MCF 10A (cell line): ENCODE data around the gene TMEM219. TPM values are rescaled to one million over a fixed set of nuclear protein-coding genes. Genes with fewer than 3 reads are reported as not detected.
"Not testable (repeated sequence)": the region's sequence is repeated elsewhere in the genome, so short reads cannot be mapped to it uniquely, and the experiment has no call there.

Experiments used
- BruUV-seq: library from RNA; stranded (reverse); fragments of 400-500 nt; replicated peaks from 2 replicates; lab custom pipeline; 2021; lab: Mats Ljungman, UMichigan
- CTCF ChIA-PET: fragments of 300-600 bp; sonication (Branson Sonifier 250); formaldehyde crosslinking; extraction: SDS; loops from one replicate; lab custom pipeline; 2021; ENCODE audit warnings: antibody characterized with exemption, inconsistent platforms; lab: Yijun Ruan, JAX
- POLR2A ChIA-PET: fragments of 300-600, 350-650 bp; sonication (Branson Sonifier 250); formaldehyde crosslinking; extraction: SDS; loops from one replicate; lab custom pipeline; 2020; ENCODE audit warnings: antibody characterized with exemption, inconsistent platforms; lab: Yijun Ruan, JAX
- DNase-seq: peaks from one replicate; pipeline ENCODE4 v3.0.0-alpha.2; 2018; ENCODE audit not compliant: unreplicated experiment
- H3K27ac Mint-ChIP-seq: one replicate; pipeline ENCODE4 v1.8.0; 2022; ENCODE audit warnings: mild to moderate bottlenecking, low read depth, mixed read lengths; ENCODE audit not compliant: unreplicated experiment
- H3K27me3 Mint-ChIP-seq: one replicate; pipeline ENCODE4 v1.8.0; 2022; ENCODE audit warnings: mixed read lengths; ENCODE audit not compliant: insufficient read depth, unreplicated experiment
- H3K36me3 Mint-ChIP-seq: one replicate; pipeline ENCODE4 v1.8.0; 2022; ENCODE audit warnings: mild to moderate bottlenecking, moderate library complexity, mixed read lengths; ENCODE audit not compliant: insufficient read depth, unreplicated experiment
- H3K4me1 Mint-ChIP-seq: one replicate; pipeline ENCODE4 v1.8.0; 2022; ENCODE audit warnings: mixed read lengths; ENCODE audit not compliant: insufficient read depth, unreplicated experiment
- H3K4me3 Mint-ChIP-seq: one replicate; pipeline ENCODE4 v1.8.0; 2022; ENCODE audit warnings: mild to moderate bottlenecking, moderate library complexity, mixed read lengths; ENCODE audit not compliant: unreplicated experiment
- H3K9me3 Mint-ChIP-seq: one replicate; pipeline ENCODE4 v1.8.0; 2022; ENCODE audit warnings: mixed read lengths; ENCODE audit not compliant: unreplicated experiment
- CTCF ChIP-seq: fragments of 200-600 bp; IDR thresholded peaks from one replicate; pipeline ENCODE4 v1.8.0; 2022; ENCODE audit warnings: antibody characterized with exemption, mild to moderate bottlenecking; ENCODE audit not compliant: unreplicated experiment
- intact Hi-C: fragments of 100-400 bp; cut with micrococcal nuclease; formaldehyde crosslinking; loops from 2 replicates; pipeline ENCODE4 v1.14.1; 2022
- total RNA-seq: library from RNA; stranded (reverse); gene quantifications from 2 replicates; pipeline ENCODE4 v1.2.3, GENCODE V29; 2022

TMEM219 gene
- total RNA-seq, 1 experiment from 2014 or later, result 62.1 TPM

DNA sequence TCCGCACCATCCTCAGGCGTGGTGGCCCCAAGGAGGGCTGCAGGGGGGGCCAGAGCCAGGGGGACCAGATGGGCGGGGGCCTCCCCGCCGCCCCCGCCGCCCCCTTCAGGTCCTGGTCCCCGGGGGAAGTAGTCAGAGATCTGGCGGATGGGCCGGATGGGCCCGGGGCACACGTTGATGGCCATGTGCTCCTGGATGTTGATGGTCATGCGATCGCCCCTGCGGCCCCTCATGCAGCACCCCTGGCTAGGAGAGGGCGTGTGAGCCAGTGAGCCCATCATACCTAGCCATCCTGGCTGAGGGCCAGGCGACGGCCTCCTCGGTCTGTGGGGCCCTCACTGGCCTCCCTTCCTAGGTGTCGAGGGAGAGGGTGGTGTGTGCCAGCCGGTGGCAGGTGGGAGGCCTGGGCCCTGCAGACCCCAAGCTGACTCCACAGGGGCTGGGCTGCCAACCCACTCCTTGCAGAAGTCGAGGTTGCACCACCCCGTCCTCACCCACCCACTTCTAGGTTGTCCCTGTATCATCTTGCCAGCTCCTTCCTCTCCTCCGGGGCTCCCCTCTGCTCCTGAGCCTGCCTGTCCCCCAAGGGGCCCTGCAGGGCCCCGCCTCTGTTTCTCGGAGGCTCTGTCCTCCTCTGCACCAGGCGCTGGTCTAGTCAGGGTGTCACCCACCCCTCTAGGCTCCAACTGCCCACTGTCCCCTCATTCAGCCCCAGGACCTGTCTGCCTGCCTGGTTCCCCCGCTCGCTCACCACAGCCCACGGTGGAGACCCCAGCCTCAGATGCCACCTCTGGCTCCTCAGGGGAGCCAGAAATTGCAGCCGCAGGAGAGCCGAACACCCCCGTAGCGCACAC, 48.3 kb downstream of the TMEM219 start:
- CTCF ChIA-PET, result no interaction called here
- Mint-ChIP-seq H3K4me3 (no peak overlapping the region), H3K27ac (no peak overlapping the region), H3K9me3 (no peaks in the 10 kb centered on the region), H3K4me1 (no peaks in the 10 kb centered on the region), H3K27me3 (peaks cover 27% of the 10 kb centered on the region), H3K36me3 (no peaks in the 10 kb centered on the region)
- no peak for DNase-seq
- no TSS peak for BruUV-seq
- TF ChIP-seq CTCF, result no peak
- POLR2A ChIA-PET, result no interaction called here
- intact Hi-C loops, result no loop called here

DNA sequence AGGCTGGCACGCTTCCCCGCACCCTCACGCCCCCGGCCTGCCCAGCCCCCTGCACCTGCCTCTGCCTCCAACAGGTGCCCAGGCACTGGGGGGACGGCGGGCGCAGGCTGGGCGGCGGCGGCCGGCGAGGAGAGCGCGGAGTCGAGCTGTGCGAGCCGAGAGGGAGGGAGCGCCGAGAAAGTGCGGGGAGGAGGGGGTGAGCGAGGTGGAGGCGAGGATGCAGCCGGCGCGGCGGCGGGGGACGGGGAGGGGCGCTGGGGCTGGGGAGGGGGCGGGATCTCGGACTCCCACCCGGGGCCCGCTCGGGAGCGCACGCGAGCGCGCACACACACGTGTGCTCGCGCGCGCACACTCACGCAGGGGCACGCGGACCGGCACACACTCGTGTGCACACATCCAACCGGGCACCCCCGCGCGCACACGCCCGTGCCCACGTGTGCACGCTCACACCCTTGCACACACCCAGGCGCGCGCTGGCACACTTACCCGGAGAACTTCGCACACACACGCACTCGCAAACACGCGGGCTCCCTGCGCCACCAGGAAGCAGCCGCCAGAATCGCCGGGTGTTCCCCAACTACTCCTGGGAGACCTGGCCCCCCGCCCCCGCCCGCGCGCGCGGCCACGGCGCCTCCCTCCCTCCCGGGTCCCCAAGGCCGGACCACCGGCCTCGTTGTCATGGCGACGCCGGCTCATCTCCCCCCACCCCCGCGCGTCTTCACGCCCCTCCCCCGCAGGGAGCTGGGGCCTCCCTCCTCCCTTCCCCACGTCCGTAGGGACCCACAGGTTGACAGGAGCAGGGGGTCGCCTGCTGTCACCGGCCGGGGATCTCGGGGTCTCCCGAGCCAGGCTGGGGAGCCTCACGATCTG, 49.2 kb downstream of the TMEM219 start, which contains the start of gene DOC2A:
TSS of gene DOC2A (minus strand) at position 184 of the 870 bp plus-strand sequence. CDS start 805 bp downstream, outside the sequence.
- peaks cover 6% of the 10 kb centered on the region for H3K36me3 Mint-ChIP-seq
- no TSS peak for BruUV-seq
- CTCF ChIA-PET, result no interaction called here
- no peaks in the 10 kb centered on the region for H3K9me3 Mint-ChIP-seq
- H3K27me3 Mint-ChIP-seq, result peaks cover 27% of the 10 kb centered on the region
- no peaks in the 10 kb centered on the region for H3K4me1 Mint-ChIP-seq
- peak within 1 kb of the TSS; percentile 48 for H3K4me3 Mint-ChIP-seq
- no peak for TF ChIP-seq CTCF
- DNase-seq, result no peak
- H3K27ac Mint-ChIP-seq, result no peak within 1 kb of the TSS
- intact Hi-C loops, result no loop called here
- POLR2A ChIA-PET, result no interaction called here

- DNase-seq, result no peak
- Mint-ChIP-seq H3K27ac (no peak overlapping the region), H3K36me3 (peaks cover 6% of the 10 kb centered on the region), H3K4me1 (no peaks in the 10 kb centered on the region), H3K9me3 (no peaks in the 10 kb centered on the region), H3K27me3 (peaks cover 27% of the 10 kb centered on the region), H3K4me3 (peak overlapping the region; percentile 48)
- ChIA-PET POLR2A (no interaction called here), CTCF (interaction anchor here (0.6 kb wide), 1 partner anchor 163 kb away, joined by 4 read pairs; no protein-coding TSS in a partner anchor)
- intact Hi-C loops, result no loop called here
- TF ChIP-seq CTCF, result no peak
- no TSS peak for BruUV-seq
These were observed 50.0 kb downstream of the TMEM219 start for GRCh38 chr16:30011714-30012504.

DNA sequence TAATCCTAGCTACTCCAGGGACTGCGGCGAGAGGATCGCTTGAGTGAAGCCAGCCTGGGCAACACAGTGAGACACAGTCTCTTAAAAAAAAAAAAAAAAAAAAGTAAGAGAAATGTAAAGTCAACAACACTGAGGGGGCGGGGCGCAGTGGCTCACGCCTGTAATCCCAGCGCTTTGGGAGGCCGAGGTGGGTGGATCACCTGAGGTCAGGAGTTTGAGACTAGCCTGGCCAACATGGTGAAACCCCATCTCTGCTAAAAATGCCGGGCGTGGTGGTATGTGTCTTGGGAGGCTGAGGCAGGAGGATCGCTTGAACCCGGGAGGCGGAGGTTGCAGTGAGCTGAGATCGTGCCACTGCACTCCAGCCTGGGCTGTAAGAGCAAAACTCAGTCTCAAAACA, 50.7 kb downstream of the TMEM219 start:
- H3K27ac Mint-ChIP-seq, DNase-seq, BruUV-seq, H3K36me3 Mint-ChIP-seq, H3K4me3 Mint-ChIP-seq, H3K4me1 Mint-ChIP-seq, H3K9me3 Mint-ChIP-seq, intact Hi-C loops, POLR2A ChIA-PET: not testable (repeated sequence)
- CTCF ChIA-PET, result interaction anchor here (0.6 to 1.3 kb wide), 2 partner anchors 19 to 163 kb away, joined by 4 to 9 read pairs; partner anchors contain the start of gene TLCD3B
- peaks cover 27% of the 10 kb centered on the region for H3K27me3 Mint-ChIP-seq

- H3K27me3 Mint-ChIP-seq, result peaks cover 21% of the 10 kb centered on the region
- H3K27ac Mint-ChIP-seq, H3K4me3 Mint-ChIP-seq, intact Hi-C loops, DNase-seq, H3K36me3 Mint-ChIP-seq, BruUV-seq, H3K9me3 Mint-ChIP-seq, H3K4me1 Mint-ChIP-seq: not testable (repeated sequence)
- CTCF ChIA-PET, result interaction anchor here (0.9 to 1.1 kb wide), 3 partner anchors 11 to 316 kb away, joined by 3 read pairs; no protein-coding TSS in a partner anchor
- POLR2A ChIA-PET, result interaction anchor here (1.0 kb wide), 1 partner anchor 20 kb away, joined by 4 read pairs; the partner anchor contains the start of genes HIRIP3 and INO80E
These were observed 53.6 kb downstream of the TMEM219 start for GRCh38 chr16:30015450-30015849.
